Mesodermal cell (in vitro differentiated cells): ENCODE measurements around the gene DAND5.

Experiments used
- H3K27ac ChIP-seq: 2 replicates; pipeline ENCODE4 v1.7.0; 2013; ENCODE audit warnings: mild to moderate bottlenecking, low read depth, low read length, moderate library complexity; ENCODE audit not compliant: severe bottlenecking
- H3K36me3 ChIP-seq: 2 replicates; pipeline ENCODE4 v1.7.1; 2013; ENCODE audit warnings: mild to moderate bottlenecking, low read length, moderate library complexity; ENCODE audit not compliant: control insufficient read depth, insufficient read depth
- H3K4me1 ChIP-seq: one replicate; pipeline ENCODE4 v1.7.1; 2013; ENCODE audit warnings: mild to moderate bottlenecking, low read length; ENCODE audit not compliant: insufficient read depth, control insufficient read depth, poor library complexity, severe bottlenecking
- H3K4me3 ChIP-seq: 2 replicates; pipeline ENCODE4 v1.7.0; 2013; ENCODE audit warnings: low read length, control low read depth, mild to moderate bottlenecking; ENCODE audit not compliant: insufficient read depth, poor library complexity, severe bottlenecking; ENCODE audit errors: extremely low read depth
- H3K9me3 ChIP-seq: 2 replicates; pipeline ENCODE4 v1.7.1; 2013; ENCODE audit warnings: mild to moderate bottlenecking, low read length, moderate library complexity; ENCODE audit not compliant: control insufficient read depth
- WGBS, 2 experiments: methylation state at CpG; one replicate each; pipeline ENCODE4 v1.1.5; 2013; ENCODE audit warnings: missing lambda C conversion rate in 2 of 2; ENCODE audit not compliant: insufficient coverage in 2 of 2; 5-methylcytosine and 5-hydroxymethylcytosine counted together

The DAND5 gene

DNA sequence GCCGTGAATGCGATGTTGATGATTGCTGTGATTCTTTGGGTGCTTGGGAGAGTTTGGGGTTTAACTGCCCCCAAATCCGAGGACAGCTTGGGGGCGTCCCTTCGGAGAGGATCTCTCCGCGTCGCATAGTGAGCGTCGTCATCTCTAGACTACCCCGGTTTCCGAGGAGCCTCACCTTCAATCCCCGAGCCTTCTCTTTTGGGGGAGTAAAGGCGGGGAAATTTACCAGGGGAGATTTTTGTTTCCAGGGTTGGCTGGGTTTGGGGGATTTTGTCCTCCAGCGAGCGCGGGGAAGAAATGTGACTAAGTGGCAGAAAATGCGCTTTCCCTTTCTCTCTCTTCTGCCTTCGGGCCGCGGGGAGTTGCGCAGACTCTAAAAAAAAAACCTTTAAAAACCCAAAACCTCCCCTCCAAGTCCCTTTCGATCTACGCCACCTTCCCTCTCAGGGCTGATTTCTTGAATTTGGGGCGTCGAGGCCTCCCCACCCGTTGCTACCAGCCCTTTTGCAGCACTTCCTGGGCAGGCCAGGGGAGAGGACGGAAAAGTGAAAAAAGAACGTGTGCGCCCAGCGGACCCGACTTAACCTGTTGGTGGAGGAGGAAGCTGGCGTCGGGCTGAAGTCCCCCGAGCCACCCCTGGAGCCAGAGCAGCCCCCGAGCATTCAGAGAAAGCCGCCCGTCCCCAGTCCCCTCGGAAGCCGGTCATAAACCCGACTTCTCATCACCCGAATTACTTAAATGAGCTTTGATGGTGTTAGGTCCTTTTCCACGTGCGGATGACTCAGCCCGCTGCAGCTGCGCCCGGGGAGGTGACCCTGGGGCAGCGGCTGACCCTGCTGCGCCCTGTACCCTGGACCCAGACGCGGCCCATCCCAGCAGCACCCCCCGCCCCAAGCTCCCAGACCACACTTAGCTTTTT lies 43.6 kb downstream of the DAND5 start:
- peaks cover 21% of the 10 kb centered on the region for H3K4me1 ChIP-seq
- no peaks in the 10 kb centered on the region for H3K36me3 ChIP-seq
- H3K27ac ChIP-seq, result no peak overlapping the region
- H3K9me3 ChIP-seq, result peaks cover 5% of the 10 kb centered on the region
- 2% methylated on average over 31 to 34 of the region's 52 CpGs for WGBS, 2 experiments
- H3K4me3 ChIP-seq, result no peak overlapping the region

DNA sequence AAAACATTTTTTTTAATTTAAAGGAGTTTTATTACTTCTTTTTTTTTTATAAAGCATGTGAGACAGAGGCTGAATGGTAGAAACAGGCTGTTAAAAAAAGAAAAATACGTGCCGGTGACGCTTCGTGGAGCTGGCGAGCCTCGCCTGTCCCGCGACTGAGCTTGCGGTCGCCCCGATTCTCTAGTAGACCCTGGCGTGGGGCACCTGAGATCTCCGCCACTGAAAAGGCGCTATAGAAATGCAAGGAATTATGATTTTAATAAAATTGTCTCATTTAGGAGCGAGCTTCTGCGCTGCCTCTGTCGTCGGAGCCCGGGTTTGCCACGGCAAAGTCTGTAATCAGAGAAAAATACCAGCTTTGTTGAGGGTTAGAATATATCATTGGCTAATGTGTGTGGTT lies 44.3 kb downstream of the DAND5 start:
- H3K4me1 ChIP-seq, result peaks cover 21% of the 10 kb centered on the region
- 1 to 5% methylated on average over 16 to 20 of the region's 20 CpGs for WGBS, 2 experiments
- no peak overlapping the region for H3K27ac ChIP-seq
- peaks cover 5% of the 10 kb centered on the region for H3K9me3 ChIP-seq
- no peak overlapping the region for H3K4me3 ChIP-seq
- no peaks in the 10 kb centered on the region for H3K36me3 ChIP-seq

DNA sequence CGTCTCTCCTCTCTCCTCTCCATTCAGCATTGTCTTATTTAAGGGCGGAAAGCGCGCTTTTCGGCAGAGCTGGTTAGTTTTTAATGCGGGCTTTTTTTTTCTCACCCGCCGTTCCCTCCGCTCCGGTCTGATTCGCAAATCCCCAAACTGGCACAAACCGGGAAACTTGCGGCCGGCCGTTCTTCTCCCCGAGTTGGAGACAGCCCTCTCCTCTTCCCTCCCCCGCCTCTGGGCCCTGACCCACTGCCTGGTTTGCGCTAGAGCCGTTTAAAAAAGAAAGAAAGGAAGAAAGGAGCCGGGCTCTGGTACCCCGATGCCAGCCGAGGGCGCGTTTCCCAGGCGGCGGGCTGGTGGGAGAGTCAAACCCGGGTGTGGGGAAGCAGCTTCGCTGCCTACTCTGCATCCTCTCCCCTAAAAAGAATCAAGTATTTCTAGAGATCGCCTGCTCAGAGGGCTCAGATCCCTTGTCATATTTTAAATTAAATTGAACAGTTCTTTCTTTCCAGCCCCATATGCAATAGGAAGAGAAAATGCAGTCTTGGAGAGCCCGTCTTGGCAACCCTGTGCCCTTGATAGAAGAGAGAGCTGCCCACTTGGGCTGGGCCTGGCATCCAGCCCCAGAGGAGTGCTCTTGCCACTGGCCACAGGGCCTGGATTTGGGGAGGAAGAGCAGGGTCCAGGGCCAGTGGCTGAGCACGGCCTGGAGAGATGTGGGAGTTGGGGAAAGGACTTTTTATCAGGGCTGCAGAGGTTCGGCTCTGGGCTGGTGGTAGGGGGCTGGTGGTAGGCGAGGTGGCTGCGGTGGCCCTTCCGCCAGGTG lies 44.9 kb downstream of the DAND5 start:
- H3K9me3 ChIP-seq, result peaks cover 5% of the 10 kb centered on the region
- 2 to 4% methylated on average over 13 to 16 of the region's 35 CpGs for WGBS, 2 experiments
- H3K4me1 ChIP-seq, result peaks cover 21% of the 10 kb centered on the region
- no peak overlapping the region for H3K27ac ChIP-seq
- H3K36me3 ChIP-seq, result no peaks in the 10 kb centered on the region
- no peak overlapping the region for H3K4me3 ChIP-seq

DNA sequence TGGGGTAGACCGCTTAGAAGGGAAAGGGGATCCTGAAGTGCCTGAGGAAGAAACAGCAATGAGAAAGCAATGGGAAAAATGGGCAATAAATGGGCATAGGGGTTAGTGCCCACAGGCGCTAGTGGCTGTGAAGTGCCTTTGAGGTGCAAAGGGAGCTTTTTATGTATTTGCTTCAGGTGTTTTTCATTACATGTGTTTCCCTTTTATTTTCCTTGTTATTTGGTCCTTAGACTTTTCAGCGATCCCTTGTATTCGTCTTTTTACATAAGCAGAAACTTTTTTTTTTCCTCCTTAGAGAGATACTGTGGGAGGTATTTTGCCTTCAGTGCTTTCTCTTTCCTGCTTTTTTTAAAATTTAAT lies 45.5 kb downstream of the DAND5 start:
- Histone ChIP-seq H3K36me3 (no peaks in the 10 kb centered on the region), H3K27ac (no peak overlapping the region), H3K4me3 (no peak overlapping the region), H3K9me3 (peaks cover 5% of the 10 kb centered on the region), H3K4me1 (peaks cover 21% of the 10 kb centered on the region)
- 0 to 5% methylated on average over 2 of the region's 4 CpGs for WGBS, 2 experiments

DNA sequence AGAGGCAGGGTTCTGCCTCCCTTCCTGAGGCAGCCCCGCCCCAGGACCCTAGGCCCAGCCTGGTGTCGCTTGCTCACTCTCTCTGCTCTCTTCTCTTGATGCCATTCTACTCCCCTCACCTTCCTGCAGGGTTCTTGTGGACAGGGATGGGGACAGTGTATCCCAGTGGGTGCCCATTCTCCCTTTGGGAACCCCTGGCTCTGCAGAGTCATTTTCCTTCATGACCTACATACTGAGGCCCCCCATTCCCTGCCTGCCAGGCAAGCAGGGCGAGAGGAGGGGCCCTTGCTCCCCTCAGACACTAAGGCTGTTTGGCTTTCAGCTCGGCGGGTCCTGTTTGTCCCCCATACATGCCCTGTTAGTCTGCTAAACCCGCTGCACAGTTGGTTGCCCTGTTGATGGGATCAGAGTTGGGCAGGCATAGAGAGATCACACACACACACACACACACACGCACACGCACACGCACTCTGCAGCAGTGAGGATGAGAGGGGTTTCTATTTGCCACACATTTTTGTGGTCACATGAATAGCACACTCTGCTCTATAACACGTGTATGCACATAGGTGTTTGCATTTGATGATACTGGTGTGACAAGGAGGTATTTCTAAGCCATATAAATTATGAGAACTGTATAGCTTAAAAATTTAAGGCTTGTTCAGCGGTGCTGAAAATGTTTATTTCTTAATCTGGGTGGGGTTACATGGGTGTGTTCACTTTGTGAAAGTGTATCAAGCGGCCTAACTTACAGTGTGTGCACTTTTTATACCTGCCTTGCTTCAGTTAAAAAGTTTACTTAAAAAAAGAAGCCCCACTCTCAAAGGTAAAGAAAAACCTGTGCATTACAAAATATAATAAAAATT lies 46.2 kb downstream of the DAND5 start:
- WGBS, 2 experiments, result 0% methylated on average over 1 to 2 of the region's 12 CpGs
- Histone ChIP-seq H3K9me3 (peaks cover 5% of the 10 kb centered on the region), H3K4me3 (no peak overlapping the region), H3K27ac (no peak overlapping the region), H3K36me3 (no peaks in the 10 kb centered on the region), H3K4me1 (peaks cover 21% of the 10 kb centered on the region)

DNA sequence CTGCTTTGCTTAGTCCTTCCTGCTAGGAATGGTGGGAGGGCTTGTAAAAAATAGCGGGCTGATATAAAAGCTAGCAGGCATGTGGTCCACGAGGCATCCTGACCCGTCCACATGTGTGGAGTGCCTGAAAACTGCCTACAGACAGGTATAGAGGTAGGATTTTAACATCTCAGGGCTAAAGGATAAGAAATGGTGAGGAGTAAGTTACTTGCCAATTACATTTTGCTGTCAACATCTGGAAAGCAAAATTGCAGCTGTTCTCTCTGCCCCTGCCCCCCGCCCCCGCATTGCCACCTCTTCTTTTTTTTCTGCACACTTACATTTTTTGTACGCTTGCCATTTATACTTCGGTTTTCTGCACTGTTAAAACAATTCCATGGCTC lies 46.9 kb downstream of the DAND5 start:
- Histone ChIP-seq H3K4me1 (peaks cover 21% of the 10 kb centered on the region), H3K9me3 (peaks cover 5% of the 10 kb centered on the region), H3K4me3 (no peak overlapping the region), H3K27ac (no peak overlapping the region), H3K36me3 (no peaks in the 10 kb centered on the region)
- 6 to 10% methylated on average over 2 to 3 of the region's 7 CpGs for WGBS, 2 experiments

DNA sequence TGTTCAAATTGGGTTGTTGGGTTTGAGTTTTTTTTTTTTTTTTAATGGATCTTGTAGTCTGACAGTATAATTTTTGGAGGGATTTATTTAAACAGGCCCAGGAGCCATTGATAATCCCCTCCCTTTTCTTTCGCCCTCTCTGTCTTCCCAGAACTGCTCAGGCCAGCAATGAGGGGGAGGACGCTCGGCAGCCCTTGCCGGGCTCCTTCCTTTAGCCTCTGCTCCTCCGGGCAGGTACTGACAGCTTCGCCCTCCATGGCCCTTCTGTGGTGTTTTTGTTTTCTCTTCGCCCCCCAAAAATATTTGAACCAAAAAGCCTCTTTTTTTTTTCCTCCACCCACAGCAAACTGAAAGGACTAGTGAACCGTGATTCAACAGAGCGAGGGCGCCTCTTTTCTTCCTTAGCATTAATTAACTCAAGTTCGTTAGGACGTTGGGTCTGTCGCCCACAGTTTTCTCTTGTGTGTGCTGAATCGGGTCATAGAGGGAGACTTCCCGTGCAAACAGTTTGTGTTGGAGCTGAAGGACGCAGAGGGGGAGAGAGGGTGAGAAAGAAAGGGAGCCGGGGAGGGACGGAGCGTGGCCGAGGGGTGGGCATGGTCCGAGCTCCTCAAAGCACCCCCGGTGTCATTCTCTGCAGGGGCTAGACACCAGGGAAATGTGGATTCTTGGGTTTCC lies 47.4 kb downstream of the DAND5 start:
- Histone ChIP-seq H3K4me1 (peaks cover 21% of the 10 kb centered on the region), H3K4me3 (no peak overlapping the region)

DNA sequence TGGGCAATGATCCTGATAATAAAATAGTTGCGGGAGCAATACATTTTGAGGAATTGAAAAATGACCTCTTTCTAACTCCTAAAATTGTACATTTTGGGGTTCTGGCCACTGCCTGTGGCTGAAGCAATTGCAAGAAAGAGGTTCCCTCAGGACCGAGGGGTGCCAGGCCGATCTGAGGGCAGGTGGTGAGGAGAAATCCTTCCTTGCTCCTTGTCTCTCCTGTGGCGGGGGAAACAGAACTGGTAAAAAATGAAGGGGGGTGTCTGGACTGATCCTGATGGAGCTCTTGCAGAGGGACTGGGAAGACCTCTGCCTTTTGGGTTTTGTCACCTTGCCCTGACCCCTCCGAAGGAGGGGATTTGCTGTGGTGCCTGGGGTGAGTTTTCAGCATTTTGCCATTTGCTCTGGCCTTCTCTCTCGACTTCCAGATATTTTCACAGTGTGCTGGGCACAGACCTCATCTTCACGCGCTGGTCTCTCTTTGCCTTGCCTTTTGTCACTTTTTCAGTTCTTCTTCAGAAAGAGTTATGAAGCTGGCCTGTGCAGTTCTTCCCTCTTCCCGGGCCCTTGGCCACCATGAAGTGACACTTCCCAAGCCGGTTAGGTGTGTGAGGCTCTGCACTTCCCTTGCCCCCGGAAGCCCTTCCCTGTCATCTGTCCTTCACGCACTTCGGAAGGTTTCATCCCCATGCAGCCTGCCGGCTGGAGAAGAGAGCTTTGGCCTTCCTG lies 48.1 kb downstream of the DAND5 start:
- Histone ChIP-seq H3K27ac (no peak overlapping the region), H3K4me1 (peaks cover 20% of the 10 kb centered on the region), H3K9me3 (no peaks in the 10 kb centered on the region), H3K4me3 (no peak overlapping the region), H3K36me3 (no peaks in the 10 kb centered on the region)
- WGBS, 2 experiments, result 5 to 11% methylated on average over 9 to 11 of the region's 14 CpGs

More for the DNA sequence above, 47.4 kb downstream of the DAND5 start:
- WGBS, 2 experiments, result 2 to 4% methylated on average over 15 to 20 of the region's 22 CpGs
- no peaks in the 10 kb centered on the region for H3K36me3 ChIP-seq
- peaks cover 3% of the 10 kb centered on the region for H3K9me3 ChIP-seq
- H3K27ac ChIP-seq, result no peak overlapping the region

DNA sequence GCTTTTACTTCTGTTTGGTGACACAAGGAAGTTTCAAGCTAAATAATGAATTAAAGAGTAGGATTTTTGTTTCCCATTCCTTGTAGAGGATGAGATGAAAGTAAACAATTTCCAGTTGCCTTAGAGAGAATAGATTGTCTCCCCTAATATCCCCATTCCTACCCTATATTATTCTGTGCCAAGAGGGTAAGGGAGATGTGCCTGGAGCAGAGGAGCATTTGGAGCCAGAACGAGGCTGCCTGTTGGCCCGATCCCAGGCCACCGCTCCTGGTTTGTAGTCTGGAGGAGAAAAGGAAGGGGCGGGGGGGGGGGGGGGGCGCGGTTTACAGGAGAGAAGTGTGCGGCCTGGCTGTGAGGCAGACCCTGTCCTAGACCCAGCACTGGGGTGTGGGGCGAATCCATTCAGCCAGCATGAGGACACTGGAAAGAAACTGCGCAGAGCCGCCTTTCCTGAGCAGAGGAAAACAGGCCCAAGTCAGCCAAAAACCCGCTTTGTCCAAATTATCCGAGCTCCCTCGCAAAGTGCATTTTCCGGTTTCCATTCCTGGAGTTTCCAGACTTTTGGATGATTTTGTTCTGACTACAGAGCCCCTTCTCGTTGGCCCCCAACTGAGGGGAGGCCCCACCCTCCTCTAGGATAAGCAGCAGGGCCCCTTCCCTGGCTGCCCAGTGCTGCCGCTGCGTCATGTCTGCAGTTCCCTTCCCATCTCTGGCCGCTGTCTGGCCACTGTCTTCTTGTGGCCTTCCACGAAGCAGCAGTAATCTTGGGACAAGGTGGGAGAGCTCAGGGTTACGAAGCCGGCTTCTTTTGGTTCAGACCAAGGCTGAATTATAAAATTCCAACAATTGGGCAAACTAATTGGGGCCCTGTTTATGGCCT lies 48.9 kb downstream of the DAND5 start:
- Histone ChIP-seq H3K4me3 (no peak overlapping the region), H3K27ac (no peak overlapping the region)

More for the DNA sequence above, 48.9 kb downstream of the DAND5 start:
- 15 to 20% methylated on average over 14 of the region's 21 CpGs for WGBS, 2 experiments
- Histone ChIP-seq H3K4me1 (peaks cover 12% of the 10 kb centered on the region), H3K36me3 (no peaks in the 10 kb centered on the region), H3K9me3 (no peaks in the 10 kb centered on the region)
